IPS DF 6.9 (cell line): ENCODE data around the gene FLYWCH2.
A peak's percentile ranks its signal among the peaks of the same experiment; 100 is the strongest.

ENCODE experiments used
- DNase-seq: peaks from one replicate; pipeline ENCODE4 v3.0.0-alpha.2; 2013; ENCODE audit warnings: low read depth, low spot score
- H3K27ac ChIP-seq: one replicate; pipeline ENCODE4 v1.5.1; 2013; ENCODE audit warnings: low read length, control low read depth
- H3K27me3 ChIP-seq: 2 replicates; pipeline ENCODE4 v1.6.1; 2013; ENCODE audit warnings: mild to moderate bottlenecking, low read length; ENCODE audit not compliant: control insufficient read depth, insufficient read depth
- H3K36me3 ChIP-seq: 2 replicates; pipeline ENCODE4 v1.6.1; 2013; ENCODE audit warnings: low read length; ENCODE audit not compliant: control insufficient read depth, insufficient read depth
- H3K4me1 ChIP-seq: 2 replicates; pipeline ENCODE4 v1.6.1; 2013; ENCODE audit warnings: low read length; ENCODE audit not compliant: control insufficient read depth, insufficient read depth
- H3K4me3 ChIP-seq: 2 replicates; pipeline ENCODE4 v1.5.1; 2013; ENCODE audit warnings: mild to moderate bottlenecking, low read length
- H3K9me3 ChIP-seq: 2 replicates; pipeline ENCODE4 v1.6.1; 2013; ENCODE audit warnings: low read length, inconsistent platforms; ENCODE audit not compliant: control insufficient read depth, insufficient read depth
- WGBS: extraction: QIAGEN DNeasy Blood & Tissue Kit; methylation state at CpG from one replicate; pipeline ENCODE4 v1.1.7; 2013; ENCODE audit warnings: mixed read lengths, missing lambda C conversion rate; ENCODE audit not compliant: insufficient read length, insufficient coverage; 5-methylcytosine and 5-hydroxymethylcytosine counted together

The FLYWCH2 gene

GRCh38 chr16:2855536-2855935, 27.5 kb upstream of the FLYWCH2 start:
- no peaks in the 10 kb centered on the region for H3K9me3 ChIP-seq
- no peak for DNase-seq
- no peaks in the 10 kb centered on the region for H3K36me3 ChIP-seq
- no peak overlapping the region for H3K4me3 ChIP-seq
- H3K27me3 ChIP-seq, result no peaks in the 10 kb centered on the region
- no peaks in the 10 kb centered on the region for H3K4me1 ChIP-seq
- H3K27ac ChIP-seq, result no peak overlapping the region
- no CpG with 5 or more reads among the region's 6 CpGs for WGBS

DNA sequence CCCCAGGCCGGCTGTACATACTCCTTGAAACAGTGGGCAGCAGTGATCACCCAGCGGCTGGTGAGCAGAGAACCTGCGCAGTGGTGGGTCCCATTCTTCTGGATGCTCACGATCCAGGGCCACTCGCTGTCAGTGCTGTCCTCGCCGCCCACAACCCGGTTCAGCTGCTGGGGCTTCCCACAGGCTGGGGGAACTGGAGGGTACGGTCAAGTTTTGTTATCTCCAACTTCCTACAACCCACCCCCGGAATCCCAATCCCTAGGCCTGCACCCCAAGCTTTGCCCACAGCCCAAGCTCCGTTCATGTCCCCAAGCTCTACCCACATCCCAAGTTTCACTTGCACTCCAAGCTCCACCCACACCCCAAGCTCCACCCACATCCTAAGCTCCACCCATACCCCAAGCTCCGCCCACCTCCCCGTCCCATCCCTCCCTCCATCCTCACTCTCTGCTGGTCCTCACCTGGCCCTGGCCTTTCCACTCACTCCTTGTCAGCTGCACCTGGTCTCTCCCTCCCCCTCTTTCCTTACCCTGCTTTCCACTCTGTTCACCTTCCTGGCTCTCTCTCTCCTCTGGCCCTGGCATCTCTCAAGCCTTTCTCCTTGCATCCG, 26.8 kb upstream of the FLYWCH2 start:
- H3K4me3 ChIP-seq, result no peak overlapping the region
- WGBS, result no CpG with 5 or more reads among the region's 14 CpGs

DNA sequence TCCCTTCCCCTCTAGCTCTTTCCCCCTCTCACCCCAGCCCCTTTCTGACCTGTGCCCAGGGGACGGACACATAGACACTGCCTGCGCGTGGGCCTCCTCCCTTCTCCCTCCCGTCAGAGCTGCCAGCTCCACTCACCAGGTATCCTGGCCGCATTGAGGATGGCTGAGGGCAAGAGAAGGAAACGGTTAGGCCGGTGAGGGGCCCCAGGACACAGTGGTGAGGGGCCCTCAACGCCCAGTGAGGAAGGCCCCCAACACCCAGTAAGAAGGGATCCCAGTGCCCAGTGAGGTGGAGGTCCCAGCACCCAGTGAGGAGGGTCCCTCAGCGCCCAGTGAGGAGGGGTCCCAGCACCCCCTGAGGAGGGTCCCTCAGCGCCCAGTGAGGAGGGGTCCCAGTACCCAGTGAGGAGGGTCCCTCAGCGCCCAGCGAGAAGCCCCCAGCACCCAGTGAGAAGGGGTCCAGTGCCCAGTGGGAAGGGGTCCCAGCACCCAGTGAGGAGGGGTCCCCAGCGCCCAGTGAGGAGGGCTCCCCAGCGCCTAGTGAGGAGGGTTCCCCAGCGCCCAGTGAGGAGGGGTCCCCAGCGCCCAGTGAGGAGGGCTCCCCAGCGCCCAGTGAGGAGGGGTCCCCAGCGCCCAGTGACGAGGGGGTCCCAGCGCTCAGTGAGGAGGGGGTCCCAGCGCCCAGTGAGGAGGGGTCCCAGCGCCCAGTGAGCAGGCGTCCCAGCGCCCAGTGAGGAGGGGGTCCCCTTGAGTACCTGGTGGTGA, 26.1 kb upstream of the FLYWCH2 start:
- Histone ChIP-seq H3K4me3 (no peak overlapping the region), H3K27me3 (no peaks in the 10 kb centered on the region), H3K4me1 (no peaks in the 10 kb centered on the region), H3K36me3 (no peaks in the 10 kb centered on the region), H3K9me3 (no peaks in the 10 kb centered on the region), H3K27ac (no peak overlapping the region)
- DNase-seq, result no peak
- WGBS, result no CpG with 5 or more reads among the region's 24 CpGs

More for the DNA sequence above, 26.8 kb upstream of the FLYWCH2 start:
- Histone ChIP-seq H3K36me3 (no peaks in the 10 kb centered on the region), H3K27me3 (no peaks in the 10 kb centered on the region), H3K9me3 (no peaks in the 10 kb centered on the region), H3K4me1 (no peaks in the 10 kb centered on the region), H3K27ac (no peak overlapping the region)
- DNase-seq, result no peak

DNA sequence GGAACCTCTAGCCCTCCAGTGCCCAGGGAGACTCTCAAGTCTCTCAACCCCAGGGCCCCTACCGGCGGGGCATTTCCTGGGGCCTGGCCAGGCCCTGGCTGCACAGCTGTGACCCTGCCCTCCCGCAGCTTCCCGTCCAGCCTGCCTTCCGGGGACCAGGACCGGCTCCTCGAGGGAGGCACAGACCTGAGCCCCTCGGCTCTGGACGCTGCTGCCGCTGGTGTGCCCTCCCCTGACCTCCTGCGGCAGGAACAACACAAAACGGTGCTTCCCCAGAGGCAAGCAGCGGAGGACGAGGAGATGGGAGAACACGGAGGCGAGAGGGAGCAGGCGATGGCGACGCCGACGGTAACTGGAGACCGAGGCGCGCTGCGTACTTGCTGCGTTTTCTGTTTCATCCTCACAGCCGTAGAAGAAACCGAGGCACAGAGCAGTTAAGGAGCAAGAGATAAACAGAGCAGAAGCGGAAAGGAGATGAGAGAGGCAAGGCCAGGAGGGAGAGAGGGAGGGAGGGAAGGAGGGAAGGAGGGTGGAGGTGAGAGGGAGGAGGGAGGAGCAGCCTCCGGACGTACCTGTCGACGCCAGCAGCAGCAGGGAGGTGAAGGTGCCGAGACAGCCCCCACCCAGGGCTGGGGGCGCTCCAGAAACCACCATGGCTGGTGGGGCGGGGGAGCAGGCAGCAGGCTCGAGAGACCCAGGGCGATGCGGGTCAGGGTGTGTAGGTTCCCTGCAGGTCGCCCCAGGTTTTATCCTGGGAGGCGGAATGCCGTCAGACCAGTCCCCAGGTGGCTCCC, 25.4 kb upstream of the FLYWCH2 start, which contains the start of gene PRSS22:
PRSS22 (minus strand) TSS at position 720 of the 794 bp plus-strand sequence; CDS start at position 654, 66 bp downstream.
- Histone ChIP-seq H3K36me3 (no peaks in the 10 kb centered on the region), H3K27me3 (no peaks in the 10 kb centered on the region), H3K27ac (no peak within 1 kb of the TSS), H3K4me3 (peak within 1 kb of the TSS; percentile 34; the same call in 1 of the 2 replicates), H3K4me1 (no peaks in the 10 kb centered on the region), H3K9me3 (no peaks in the 10 kb centered on the region)
- no CpG with 5 or more reads among the region's 42 CpGs for WGBS
- DNase-seq, result no peak

GRCh38 chr16:2858245-2859025, 24.6 kb upstream of the FLYWCH2 start:
- no CpG with 5 or more reads among the region's 23 CpGs for WGBS
- Histone ChIP-seq H3K4me1 (no peaks in the 10 kb centered on the region), H3K4me3 (peak overlapping the region; percentile 34; the same call in 1 of the 2 replicates), H3K9me3 (no peaks in the 10 kb centered on the region), H3K27ac (no peak overlapping the region), H3K27me3 (no peaks in the 10 kb centered on the region), H3K36me3 (no peaks in the 10 kb centered on the region)
- no peak for DNase-seq

DNA sequence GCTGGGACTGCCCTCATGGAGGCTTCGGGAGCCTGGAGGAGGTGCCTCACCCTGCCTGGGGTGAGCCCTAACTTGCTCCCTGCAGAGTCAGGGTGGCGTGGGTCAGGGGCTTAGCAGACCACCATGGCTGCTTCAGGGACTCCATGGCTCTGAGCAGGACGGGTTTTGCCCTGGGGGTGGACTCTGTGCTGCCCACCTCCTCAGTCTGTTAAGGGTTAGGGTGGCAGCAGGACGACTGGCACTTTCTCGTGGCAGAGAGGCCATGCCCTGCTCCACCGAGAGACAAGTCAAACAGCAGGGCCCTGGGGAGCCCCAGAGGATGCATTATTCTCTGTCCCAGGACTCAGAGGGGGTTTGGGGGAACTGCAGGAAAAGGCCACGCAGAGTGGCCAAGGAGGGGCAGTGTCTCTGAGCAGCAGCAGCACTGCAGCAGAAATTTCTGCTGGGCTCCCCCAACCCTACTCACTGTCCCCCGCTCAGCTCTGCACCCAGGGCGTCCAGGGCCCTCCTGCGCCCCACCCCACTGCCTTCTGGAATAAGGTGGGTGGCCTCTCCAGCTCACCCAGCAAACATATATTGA, 23.2 kb upstream of the FLYWCH2 start:
- Histone ChIP-seq H3K27me3 (no peaks in the 10 kb centered on the region), H3K9me3 (no peaks in the 10 kb centered on the region), H3K4me1 (no peaks in the 10 kb centered on the region), H3K36me3 (no peaks in the 10 kb centered on the region), H3K4me3 (no peak overlapping the region), H3K27ac (no peak overlapping the region)
- DNase-seq, result no peak
- no CpG with 5 or more reads among the region's 10 CpGs for WGBS

DNA sequence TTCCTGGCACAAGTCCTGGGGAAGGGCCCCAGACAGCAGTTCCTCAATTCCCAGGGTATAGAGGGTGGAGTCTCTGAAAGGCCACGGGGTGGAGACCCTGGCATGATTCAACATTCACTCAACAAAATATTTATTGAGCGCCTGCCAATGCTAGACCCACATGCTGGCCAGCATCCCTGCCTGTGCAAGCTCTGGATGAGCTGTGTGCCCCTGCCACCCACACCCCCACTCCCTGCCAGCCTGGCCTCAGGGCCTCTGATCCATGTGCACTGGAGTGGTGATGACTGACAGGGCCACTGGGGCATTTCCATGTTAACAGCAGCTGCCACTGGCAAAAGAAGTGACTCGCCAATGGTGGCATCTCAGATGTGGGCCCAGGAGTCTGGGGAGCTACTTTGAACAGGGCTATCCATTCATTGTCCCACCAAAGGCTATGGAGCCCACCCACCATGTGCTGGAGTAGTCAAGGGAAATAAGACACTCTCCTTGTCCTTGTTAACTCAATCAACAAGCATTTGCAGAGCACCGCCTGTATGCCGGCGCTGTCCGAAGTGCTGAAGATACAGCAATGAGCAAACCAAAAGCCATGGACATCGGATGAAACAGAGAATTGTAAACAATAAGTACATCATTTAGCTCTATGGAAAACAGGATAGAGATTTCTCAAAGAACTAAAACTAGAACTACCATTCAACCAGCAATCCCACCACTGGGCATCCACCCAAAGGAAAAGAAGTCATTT, 22.0 kb upstream of the FLYWCH2 start:
- Histone ChIP-seq H3K9me3 (no peaks in the 10 kb centered on the region), H3K4me1 (no peaks in the 10 kb centered on the region), H3K4me3 (no peak overlapping the region), H3K36me3 (no peaks in the 10 kb centered on the region), H3K27me3 (peaks cover 4% of the 10 kb centered on the region; the same call in 1 of the 2 replicates), H3K27ac (no peak overlapping the region)
- no peak for DNase-seq
- WGBS, result no CpG with 5 or more reads among the region's 8 CpGs

- Histone ChIP-seq H3K4me1 (0 out of 2 replicates have a peak, but pooled peaks cover 1% of the 10 kb centered on the region), H3K27me3 (peaks cover 6% of the 10 kb centered on the region), H3K27ac (no peak overlapping the region), H3K4me3 (no peak overlapping the region), H3K36me3 (no peaks in the 10 kb centered on the region), H3K9me3 (no peaks in the 10 kb centered on the region)
- DNase-seq, result no peak
- no CpG with 5 or more reads among the region's 4 CpGs for WGBS
Observed at GRCh38 chr16:2865651-2866050, 17.4 kb upstream of the FLYWCH2 start.

GRCh38 chr16:2866431-2866830, 16.6 kb upstream of the FLYWCH2 start:
- Histone ChIP-seq H3K4me1 (0 out of 2 replicates have a peak, but pooled peaks cover 1% of the 10 kb centered on the region), H3K9me3 (no peaks in the 10 kb centered on the region), H3K36me3 (no peaks in the 10 kb centered on the region), H3K27ac (no peak overlapping the region), H3K4me3 (no peak overlapping the region), H3K27me3 (peaks cover 6% of the 10 kb centered on the region)
- DNase-seq, result no peak
- WGBS, result no CpG with 5 or more reads among the region's 4 CpGs
